H1 (cell line): ENCODE results near the gene PRG2. TPM values are rescaled to one million over a fixed set of nuclear protein-coding genes. Genes with fewer than 3 reads are reported as not detected.

Experiments
- CTCF ChIA-PET: fragments of 300-600 bp; sonication (Branson Sonifier 250); formaldehyde crosslinking; loops from one replicate; lab custom pipeline; 2021; ENCODE audit not compliant: partially characterized antibody; lab: Charles Lee
- POLR2A ChIA-PET: fragments of 300-600 bp; sonication (Branson Sonifier 250); formaldehyde crosslinking; loops from one replicate; lab custom pipeline; 2021; ENCODE audit warnings: inconsistent platforms; ENCODE audit not compliant: partially characterized antibody; lab: Charles Lee
- DNase-seq, 2 experiments: peaks; one replicate each; pipeline versions ENCODE4 v3.0.0 to v3.0.0-alpha.2; 2010 to 2022; ENCODE audit warnings: low spot score in 2 of 2, low read depth in 1 of 2, mixed read lengths in 1 of 2
- FAIRE-seq: peaks from 2 replicates; lab custom pipeline; 2011; peaks lifted over from hg19 to GRCh38; lab: Jason Lieb, UNC
- H2AFZ ChIP-seq: 2 replicates; pipeline ENCODE4 v1.8.1; 2012; ENCODE audit warnings: low read length, inconsistent platforms
- H2AK5ac ChIP-seq: 2 replicates; pipeline ENCODE4 v1.6.1; 2013; ENCODE audit warnings: low read depth, low read length
- H2BK120ac ChIP-seq: replicated peaks from 2 replicates; pipeline ENCODE3; 2013; ENCODE audit warnings: low read depth, low read length, inconsistent platforms
- H2BK12ac ChIP-seq: 2 replicates; pipeline ENCODE4 v1.6.1; 2013; ENCODE audit warnings: low read depth, low read length
- H2BK15ac ChIP-seq: 2 replicates; pipeline ENCODE4 v1.6.1; 2013; ENCODE audit warnings: low read length
- H2BK20ac ChIP-seq: 2 replicates; pipeline ENCODE4 v1.6.1; 2013; ENCODE audit warnings: low read length
- H2BK5ac ChIP-seq: 2 replicates; pipeline ENCODE4 v1.6.1; 2013; ENCODE audit warnings: low read depth, low read length
- H3K14ac ChIP-seq: 2 replicates; pipeline ENCODE4 v1.6.1; 2013; ENCODE audit warnings: inconsistent platforms; ENCODE audit not compliant: insufficient read length
- H3K18ac ChIP-seq: 2 replicates; pipeline ENCODE4 v1.6.1; 2013; ENCODE audit warnings: low read length; ENCODE audit errors: extremely low read depth
- H3K23ac ChIP-seq: 2 replicates; pipeline ENCODE4 v1.6.1; 2013; ENCODE audit warnings: inconsistent platforms; ENCODE audit not compliant: insufficient read length
- H3K23me2 ChIP-seq: 2 replicates; pipeline ENCODE4 v1.6.1; 2013; ENCODE audit warnings: low read depth, low read length
- H3K27ac ChIP-seq: 2 replicates; pipeline ENCODE4 v1.6.1; 2011; ENCODE audit warnings: low read depth, low read length, inconsistent platforms
- H3K27me3 ChIP-seq, 4 experiments: replicated peaks in 1 of 4; 1 replicate in 1 of 4; 2 replicates in 3 of 4; pipeline versions ENCODE4 v1.6.1 to v1.8.1; 2011 to 2013; ENCODE audit warnings: low read length in 3 of 4, mild to moderate bottlenecking in 3 of 4, inconsistent platforms in 2 of 4, mixed read lengths in 2 of 4, moderate library complexity in 1 of 4; ENCODE audit not compliant: control insufficient read depth in 3 of 4, insufficient read depth in 3 of 4; ENCODE audit errors: extremely low read depth in 1 of 4
- H3K36me3 ChIP-seq, 4 experiments: 2 replicates each; pipeline versions ENCODE4 v1.6.1 to v1.8.1; 2011 to 2013; ENCODE audit warnings: mild to moderate bottlenecking in 4 of 4, low read length in 3 of 4, moderate library complexity in 2 of 4, control low read depth in 1 of 4, inconsistent platforms in 1 of 4; ENCODE audit not compliant: insufficient read depth in 4 of 4, control insufficient read depth in 2 of 4
- H3K4ac ChIP-seq: replicated peaks from 2 replicates; pipeline ENCODE3; 2013; ENCODE audit warnings: low read length, low read depth, mixed read lengths, inconsistent platforms; ENCODE audit not compliant: insufficient read length
- H3K4me1 ChIP-seq, 4 experiments: replicated peaks in 1 of 4; 1 replicate in 1 of 4; 2 replicates in 3 of 4; pipeline versions ENCODE4 v1.6.1 to v1.8.1; 2011 to 2013; ENCODE audit warnings: low read length in 3 of 4, inconsistent platforms in 2 of 4, mixed read lengths in 1 of 4; ENCODE audit not compliant: insufficient read depth in 4 of 4, control insufficient read depth in 3 of 4
- H3K4me2 ChIP-seq, 2 experiments: 2 replicates each; pipeline versions ENCODE4 v1.6.1 to v1.8.1; 2011 to 2013; ENCODE audit warnings: low read depth in 2 of 2, low read length in 2 of 2, control low read depth in 1 of 2, inconsistent platforms in 1 of 2, mild to moderate bottlenecking in 1 of 2; ENCODE audit not compliant: insufficient read depth in 1 of 2
- H3K4me3 ChIP-seq, 4 experiments: fragments of 200-600, 300-600 bp in 1 of 4; sonication (generic), shearing (Covaris generic), sonication (Bioruptor Twin) in 1 of 4; 2 replicates each; pipeline versions ENCODE4 v1.5.1 to v1.8.1; 2011 to 2016; ENCODE audit warnings: low read length in 4 of 4, low read depth in 3 of 4, control low read depth in 2 of 4, inconsistent platforms in 2 of 4, mild to moderate bottlenecking in 2 of 4, mixed read lengths in 1 of 4, moderate library complexity in 1 of 4; ENCODE audit not compliant: insufficient read depth in 2 of 4; ENCODE audit errors: extremely low read depth in 1 of 4
- H3K56ac ChIP-seq: replicated peaks from 2 replicates; pipeline ENCODE3; 2013; ENCODE audit warnings: low read depth, mild to moderate bottlenecking, mixed read lengths, low read length, inconsistent platforms; ENCODE audit not compliant: insufficient read length
- H3K79me1 ChIP-seq: 2 replicates; pipeline ENCODE4 v1.6.1; 2013; ENCODE audit warnings: low read depth, low read length, control low read depth
- H3K79me2 ChIP-seq, 2 experiments: 2 replicates each; pipeline versions ENCODE4 v1.6.1 to v1.8.1; 2012 to 2013; ENCODE audit warnings: low read length in 2 of 2, mild to moderate bottlenecking in 2 of 2, inconsistent platforms in 1 of 2; ENCODE audit not compliant: insufficient read depth in 2 of 2, control insufficient read depth in 1 of 2
- H3K9ac ChIP-seq, 4 experiments: replicated peaks in 1 of 4; 1 replicate in 1 of 4; 2 replicates in 3 of 4; pipeline versions ENCODE4 v1.6.1 to v1.8.1; 2011 to 2013; ENCODE audit warnings: low read depth in 3 of 4, low read length in 3 of 4, control low read depth in 2 of 4, mild to moderate bottlenecking in 2 of 4, moderate library complexity in 2 of 4, inconsistent platforms in 1 of 4; ENCODE audit errors: extremely low read depth in 1 of 4
- H3K9me3 ChIP-seq, 2 experiments: 2 replicates each; pipeline versions ENCODE4 v1.6.1 to v1.8.1; 2012 to 2013; ENCODE audit warnings: mild to moderate bottlenecking in 2 of 2, moderate library complexity in 2 of 2, control low read depth in 1 of 2, inconsistent platforms in 1 of 2, low read depth in 1 of 2, low read length in 1 of 2, mixed read lengths in 1 of 2; ENCODE audit not compliant: insufficient read depth in 2 of 2
- H4K20me1 ChIP-seq, 2 experiments: replicated peaks in 1 of 2; 2 replicates each; pipeline versions ENCODE3 to v1.8.1; 2011 to 2013; ENCODE audit warnings: inconsistent platforms in 2 of 2, low read length in 2 of 2, mild to moderate bottlenecking in 1 of 2; ENCODE audit not compliant: insufficient read depth in 2 of 2, control insufficient read depth in 1 of 2
- H4K5ac ChIP-seq: 2 replicates; pipeline ENCODE4 v1.6.1; 2013; ENCODE audit warnings: low read length, low read depth, mixed read lengths, inconsistent platforms; ENCODE audit not compliant: insufficient read length
- H4K8ac ChIP-seq: 2 replicates; pipeline ENCODE4 v1.8.0; 2013; ENCODE audit warnings: mild to moderate bottlenecking, moderate library complexity, low read length, inconsistent platforms; ENCODE audit not compliant: insufficient read depth; ENCODE audit errors: extremely low read depth
- H4K91ac ChIP-seq: replicated peaks from 2 replicates; pipeline ENCODE3; 2013; ENCODE audit warnings: low read length, mixed read lengths, inconsistent platforms; ENCODE audit not compliant: insufficient read length
- ATF2 ChIP-seq: IDR thresholded peaks from 2 replicates; pipeline ENCODE4 v1.6.1; 2012; ENCODE audit warnings: low read length, inconsistent platforms
- CHD1 ChIP-seq: IDR thresholded peaks from 2 replicates; pipeline ENCODE4 v1.6.1; 2012; ENCODE audit warnings: low read depth, low read length, improper control_type of control experiment
- CTCF ChIP-seq, 3 experiments: IDR thresholded peaks; 1 replicate in 2 of 3; 2 replicates in 1 of 3; pipeline versions ENCODE4 v1.5.1 to v1.6.1; 2011; ENCODE audit warnings: low read length in 3 of 3, mild to moderate bottlenecking in 3 of 3, inconsistent platforms in 2 of 3, low read depth in 1 of 3, moderate library complexity in 1 of 3; ENCODE audit not compliant: insufficient read depth in 1 of 3; ENCODE audit errors: control extremely low read depth in 1 of 3
- GTF2F1 ChIP-seq: IDR thresholded peaks from 2 replicates; pipeline ENCODE4 v1.6.1; 2012; ENCODE audit warnings: low read depth, low read length, improper control_type of control experiment, borderline replicate concordance
- JUND ChIP-seq: IDR thresholded peaks from 2 replicates; pipeline ENCODE4 v1.6.1; 2011; ENCODE audit warnings: mild to moderate bottlenecking, improper control_type of control experiment, low read length
- RBBP5 ChIP-seq: IDR thresholded peaks from 2 replicates; pipeline ENCODE4 v1.7.1; 2012; ENCODE audit warnings: low read depth, mild to moderate bottlenecking, inconsistent platforms, low read length, moderate library complexity, borderline replicate concordance
- TAF1 ChIP-seq: IDR thresholded peaks from 2 replicates; pipeline ENCODE4 v1.6.1; 2011; ENCODE audit warnings: mild to moderate bottlenecking, low read depth, low read length
- TBP ChIP-seq: IDR thresholded peaks from 2 replicates; pipeline ENCODE4 v1.6.1; 2011; ENCODE audit warnings: low read depth, low read length, improper control_type of control experiment
- WGBS, 2 experiments: shearing (Covaris generic) in 1 of 2; methylation state at CpG; one replicate each; pipeline versions ENCODE4 v1.1.6 to v1.1.7; 2013 to 2015; ENCODE audit warnings: low lambda C conversion rate in 2 of 2, mixed read lengths in 2 of 2, inconsistent platforms in 1 of 2, low coverage in 1 of 2, missing lambda C conversion rate in 1 of 2; ENCODE audit not compliant: insufficient replicate concordance in 2 of 2, insufficient coverage in 1 of 2, insufficient read length in 1 of 2; ENCODE audit errors: extremely low coverage in 1 of 2, missing lambda C conversion rate in 1 of 2; 5-methylcytosine and 5-hydroxymethylcytosine counted together
- polyA plus RNA-seq, 7 experiments: library from polyadenylated mRNA; depleted of rRNA in 3 of 7; stranded (reverse) in 5 of 7; unstranded in 2 of 7; fragments of >200 nt in 5 of 7; fragments of 200-250 nt in 2 of 7; gene quantifications; 1 replicate in 5 of 7; 2 replicates in 1 of 7; 4 replicates in 1 of 7; pipeline versions ENCODE4 v1.2.1 to v1.2.3, GENCODE V29; 2011 to 2013; ENCODE audit warnings: missing spikeins in 2 of 7, mixed read lengths in 2 of 7
- total RNA-seq: library from RNA; stranded (reverse); fragmentation: NEBNext Ultra II Directional; extraction: Animal tissue kit (Norgen Biotek cat#: 25700); gene quantifications from 2 replicates; pipeline ENCODE4 v1.2.1, GENCODE V29; 2021

PRG2 gene
- total and polyA plus RNA-seq, 2 of the 8 experiments (the other 6 are each of a cell fraction or from before 2014, with no cell fraction given) = 0.32 TPM; not detected in 1

GRCh38 chr11:57359896-57360690 is 30.4 kb downstream of the PRG2 start:
- Histone ChIP-seq H3K4me3 (no peak overlapping the region), H3K9ac (no peak overlapping the region), H3K23me2 (no peaks in the 10 kb centered on the region), H2BK20ac (no peak overlapping the region), H3K4me2 (no peak overlapping the region), H3K79me2 (no peaks in the 10 kb centered on the region), H3K9me3 (no peaks in the 10 kb centered on the region), H3K14ac (no peak overlapping the region), H3K27me3 (no peaks in the 10 kb centered on the region; a peak in 1 of 7 replicates), H3K4ac (no peak overlapping the region), H4K8ac (no peak overlapping the region), H2BK12ac (no peak overlapping the region), H3K18ac (no peak overlapping the region), H2BK15ac (no peak overlapping the region), H3K36me3 (no peaks in the 10 kb centered on the region), H4K91ac (no peak overlapping the region), H2AK5ac (no peak overlapping the region), H3K27ac (no peak overlapping the region), H4K5ac (no peak overlapping the region), H3K4me1 (peaks cover 0 to 10% (median 4%) of the 10 kb centered on the region in 4 experiments; a peak in 5 of 7 replicates), H2BK5ac (no peak overlapping the region; the same call in 1 of the 2 replicates), H2BK120ac (no peak overlapping the region), H2AFZ (no peak overlapping the region), H3K23ac (no peak overlapping the region), H3K56ac (no peak overlapping the region), H3K79me1 (no peaks in the 10 kb centered on the region), H4K20me1 (no peaks in the 10 kb centered on the region)
- DNase-seq = no peak
- POLR2A ChIA-PET = interaction anchor here (0.5 to 2.9 kb wide), 2 partner anchors 35 to 348 kb away, joined by 3 to 10 read pairs; partner anchors contain the start of gene TNKS1BP1
- FAIRE-seq = no peak
- WGBS, 2 experiments = 86% methylated on average over 9 of the region's 9 CpGs; no CpG with 5 or more reads in 1 of the 2 experiments
- CTCF ChIA-PET = interaction anchor here (0.5 to 4.9 kb wide), 9 partner anchors 9 to 1545 kb away, joined by 3 to 24 read pairs (median 4); no protein-coding TSS in a partner anchor
- TF ChIP-seq RBBP5 = no peak
- no peak for TF ChIP-seq TBP
- no peak for TF ChIP-seq JUND
- no peak for TF ChIP-seq CHD1
- no peak for TF ChIP-seq ATF2
- TF ChIP-seq GTF2F1 = no peak
- no peak for TF ChIP-seq TAF1
- no peak for TF ChIP-seq CTCF (IDR thresholded peaks at IDR 0.05; ENCODE audit: control extremely low read depth in 1 of 3, insufficient read depth in 1 of 3, low read depth in 1 of 3, low read length in 3 of 3)
